ENCODE data around the gene FHIT. TPM values are rescaled to one million over a fixed set of nuclear protein-coding genes. Genes with fewer than 3 reads are reported as not detected.
A peak's percentile ranks its signal among the peaks of the same experiment; 100 is the strongest.

The FHIT gene
- total and polyA plus RNA-seq, 2 of the 4 experiments (the other 2 are of a cell fraction): 0.07 TPM; not detected in 1

DNA sequence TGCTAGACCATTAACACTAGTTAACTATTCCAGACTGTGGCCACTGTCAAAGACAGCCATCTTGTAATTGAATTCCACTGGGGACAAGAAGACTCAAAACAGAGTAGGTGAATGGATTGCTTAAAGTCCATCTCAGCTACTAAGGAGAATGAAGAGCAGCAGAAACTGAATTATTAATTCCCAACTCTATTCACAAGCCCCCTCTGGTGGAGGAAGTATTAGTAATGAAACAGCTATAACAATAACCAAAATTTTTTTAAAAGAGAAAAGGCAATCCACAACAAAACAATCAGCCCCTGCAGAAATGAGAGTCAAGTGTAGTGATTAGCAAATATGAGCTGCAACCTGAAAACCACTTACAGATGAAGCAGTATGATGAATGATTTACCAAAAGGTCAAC lies 302.8 kb downstream of the FHIT start:
- Histone ChIP-seq H3K18ac (ENCODE audit: low read depth, low read length) (no peak overlapping the region), H2BK120ac (ENCODE audit: low read depth, low read length) (no peak overlapping the region), H3K4me2 (ENCODE audit: low read depth, low read length) (no peak overlapping the region), H3K36me3 (ENCODE audit: control insufficient read depth, insufficient read depth, low read length) (no peaks in the 10 kb centered on the region), H4K8ac (ENCODE audit: low read depth in 2 of 2, low read length in 2 of 2) (no peak overlapping the region), H3K79me1 (ENCODE audit: low read depth in 1 of 2, low read length in 2 of 2) (no peaks in the 10 kb centered on the region), H3K27me3 (ENCODE audit: control insufficient read depth, insufficient read depth, low read length) (no peaks in the 10 kb centered on the region), H2BK20ac (ENCODE audit: low read depth, low read length) (no peak overlapping the region), H3K9ac (ENCODE audit: low read depth, low read length) (no peak overlapping the region), H3K4ac (ENCODE audit: low read depth, low read length) (no peak overlapping the region), H2AK5ac (ENCODE audit: low read depth, low read length) (no peak overlapping the region), H3K56ac (ENCODE audit: extremely low read depth, insufficient read depth, low read length) (no peak overlapping the region), H3K4me1 (ENCODE audit: control insufficient read depth, insufficient read depth, low read length) (no peaks in the 10 kb centered on the region), H3K9me1 (ENCODE audit: insufficient read depth, low read length) (no peaks in the 10 kb centered on the region), H3K14ac (replicated peaks; ENCODE audit: low read depth, low read length) (no peak overlapping the region), H4K20me1 (ENCODE audit: insufficient read depth, low read length) (no peaks in the 10 kb centered on the region), H4K5ac (ENCODE audit: low read depth, low read length) (no peak overlapping the region), H3K9me3 (ENCODE audit: control insufficient read depth, insufficient read depth, low read length) (no peaks in the 10 kb centered on the region; the same call in 1 of the 2 replicates), H3K4me3 (ENCODE audit: insufficient read depth, low read depth, low read length) (no peak overlapping the region), H2BK5ac (ENCODE audit: low read depth, low read length, poor library complexity, severe bottlenecking) (no peak overlapping the region), H2AK9ac (replicated peaks; ENCODE audit: low read depth, low read length, poor library complexity) (no peak overlapping the region), H2BK15ac (ENCODE audit: low read depth, low read length) (no peak overlapping the region), H3K27ac (ENCODE audit: insufficient read depth, low read length) (no peak overlapping the region), H2AFZ (replicated peaks; ENCODE audit: low read length, poor library complexity) (no peak overlapping the region), H4K91ac (ENCODE audit: insufficient read depth, low read depth, low read length) (no peak overlapping the region), H3K23ac (ENCODE audit: low read depth, low read length) (no peak overlapping the region)
- in situ Hi-C loops (cut with MboI; ENCODE audit: low sequenced_read_pairs) (no loop called here), intact Hi-C loops (cut with micrococcal nuclease) (loop anchor here (1.0 to 5.0 kb wide), 2 partner anchors 366 to 1641 kb away; no protein-coding TSS in a partner anchor), dilution Hi-C loops (cut with HindIII; ENCODE audit: low sequenced_read_pairs, unreplicated experiment) (no loop called here)
- no peak for DNase-seq
- ATAC-seq (ENCODE audit: low read depth): no peak
- no peak for TF ChIP-seq FOS (IDR thresholded peaks at IDR 0.05; ENCODE audit: low read depth, low read length)
- TF ChIP-seq SMC3 (IDR thresholded peaks at IDR 0.05; ENCODE audit: low read depth, low read length): peak; percentile 24; the same call in 1 of the 2 replicates
- TF ChIP-seq CEBPB (IDR thresholded peaks at IDR 0.05; ENCODE audit: low read depth, low read length): no peak
- TF ChIP-seq, protein P1, sequence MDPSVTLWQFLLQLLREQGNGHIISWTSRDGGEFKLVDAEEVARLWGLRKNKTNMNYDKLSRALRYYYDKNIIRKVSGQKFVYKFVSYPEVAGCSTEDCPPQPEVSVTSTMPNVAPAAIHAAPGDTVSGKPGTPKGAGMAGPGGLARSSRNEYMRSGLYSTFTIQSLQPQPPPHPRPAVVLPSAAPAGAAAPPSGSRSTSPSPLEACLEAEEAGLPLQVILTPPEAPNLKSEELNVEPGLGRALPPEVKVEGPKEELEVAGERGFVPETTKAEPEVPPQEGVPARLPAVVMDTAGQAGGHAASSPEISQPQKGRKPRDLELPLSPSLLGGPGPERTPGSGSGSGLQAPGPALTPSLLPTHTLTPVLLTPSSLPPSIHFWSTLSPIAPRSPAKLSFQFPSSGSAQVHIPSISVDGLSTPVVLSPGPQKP (IDR thresholded peaks at IDR 0.05; ENCODE audit: borderline replicate concordance, low read depth, low read length): no peak
- TF ChIP-seq, protein P2, sequence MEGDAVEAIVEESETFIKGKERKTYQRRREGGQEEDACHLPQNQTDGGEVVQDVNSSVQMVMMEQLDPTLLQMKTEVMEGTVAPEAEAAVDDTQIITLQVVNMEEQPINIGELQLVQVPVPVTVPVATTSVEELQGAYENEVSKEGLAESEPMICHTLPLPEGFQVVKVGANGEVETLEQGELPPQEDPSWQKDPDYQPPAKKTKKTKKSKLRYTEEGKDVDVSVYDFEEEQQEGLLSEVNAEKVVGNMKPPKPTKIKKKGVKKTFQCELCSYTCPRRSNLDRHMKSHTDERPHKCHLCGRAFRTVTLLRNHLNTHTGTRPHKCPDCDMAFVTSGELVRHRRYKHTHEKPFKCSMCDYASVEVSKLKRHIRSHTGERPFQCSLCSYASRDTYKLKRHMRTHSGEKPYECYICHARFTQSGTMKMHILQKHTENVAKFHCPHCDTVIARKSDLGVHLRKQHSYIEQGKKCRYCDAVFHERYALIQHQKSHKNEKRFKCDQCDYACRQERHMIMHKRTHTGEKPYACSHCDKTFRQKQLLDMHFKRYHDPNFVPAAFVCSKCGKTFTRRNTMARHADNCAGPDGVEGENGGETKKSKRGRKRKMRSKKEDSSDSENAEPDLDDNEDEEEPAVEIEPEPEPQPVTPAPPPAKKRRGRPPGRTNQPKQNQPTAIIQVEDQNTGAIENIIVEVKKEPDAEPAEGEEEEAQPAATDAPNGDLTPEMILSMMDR (conservative IDR thresholded peaks at IDR 0.05; ENCODE audit: low read depth, low read length): peak; percentile 39
- peak; percentile 35; the same call in 1 of the 2 replicates for TF ChIP-seq RAD21 (IDR thresholded peaks at IDR 0.05; ENCODE audit: low read length)
- POLR2A ChIA-PET (ENCODE audit: unreplicated experiment): no interaction called here
- BruUV-seq (replicated peaks): no TSS peak
- CTCF ChIA-PET: no interaction called here
